Measurements from ENCODE around the gene GRAMD2B.

GRAMD2B gene

DNA sequence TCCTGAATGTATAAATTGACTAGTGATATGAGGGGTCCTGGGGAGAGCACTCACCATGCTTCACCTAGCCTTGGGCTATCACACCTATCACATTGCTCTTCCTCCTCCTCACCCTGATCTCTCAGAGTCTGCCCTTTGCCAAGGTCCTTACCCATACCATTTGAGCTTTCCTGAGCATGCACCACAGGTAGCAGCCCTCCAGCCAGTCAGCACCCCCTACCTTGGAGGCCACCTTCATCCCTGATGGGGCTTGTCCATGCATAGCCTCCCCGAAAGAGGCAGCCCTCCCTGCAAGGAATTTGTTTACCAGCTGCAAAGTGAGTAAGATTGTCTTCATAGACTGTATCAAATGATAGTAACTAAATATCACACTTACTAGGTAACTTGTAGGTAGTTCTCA, 88.8 kb downstream of the GRAMD2B start:
- TF ChIP-seq, protein P1, sequence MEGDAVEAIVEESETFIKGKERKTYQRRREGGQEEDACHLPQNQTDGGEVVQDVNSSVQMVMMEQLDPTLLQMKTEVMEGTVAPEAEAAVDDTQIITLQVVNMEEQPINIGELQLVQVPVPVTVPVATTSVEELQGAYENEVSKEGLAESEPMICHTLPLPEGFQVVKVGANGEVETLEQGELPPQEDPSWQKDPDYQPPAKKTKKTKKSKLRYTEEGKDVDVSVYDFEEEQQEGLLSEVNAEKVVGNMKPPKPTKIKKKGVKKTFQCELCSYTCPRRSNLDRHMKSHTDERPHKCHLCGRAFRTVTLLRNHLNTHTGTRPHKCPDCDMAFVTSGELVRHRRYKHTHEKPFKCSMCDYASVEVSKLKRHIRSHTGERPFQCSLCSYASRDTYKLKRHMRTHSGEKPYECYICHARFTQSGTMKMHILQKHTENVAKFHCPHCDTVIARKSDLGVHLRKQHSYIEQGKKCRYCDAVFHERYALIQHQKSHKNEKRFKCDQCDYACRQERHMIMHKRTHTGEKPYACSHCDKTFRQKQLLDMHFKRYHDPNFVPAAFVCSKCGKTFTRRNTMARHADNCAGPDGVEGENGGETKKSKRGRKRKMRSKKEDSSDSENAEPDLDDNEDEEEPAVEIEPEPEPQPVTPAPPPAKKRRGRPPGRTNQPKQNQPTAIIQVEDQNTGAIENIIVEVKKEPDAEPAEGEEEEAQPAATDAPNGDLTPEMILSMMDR (conservative IDR thresholded peaks at IDR 0.05; ENCODE audit: low read length): no peak
- no peak for DNase-seq (ENCODE audit: low read depth)
- no peak overlapping the region for H3K4me3 ChIP-seq (ENCODE audit: low read length)

DNA sequence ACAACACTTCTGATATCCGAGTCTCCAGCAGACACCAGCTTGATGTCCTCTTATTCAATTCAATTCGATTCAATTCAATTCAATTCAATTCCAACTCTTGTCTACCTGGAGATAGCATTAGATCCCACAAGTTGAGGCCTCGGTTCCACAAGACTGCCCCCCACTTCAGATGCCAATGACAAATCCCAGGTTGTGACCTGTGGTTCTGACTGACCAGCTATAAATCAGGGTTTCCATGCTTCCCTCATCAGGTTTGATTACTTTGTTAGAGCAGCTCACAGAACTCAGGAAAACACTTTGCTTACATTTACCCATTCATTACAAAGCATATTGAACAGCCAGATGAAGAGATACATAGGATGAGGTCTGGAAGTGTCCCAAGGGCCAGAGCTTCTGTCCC, 89.2 kb downstream of the GRAMD2B start:
- TF ChIP-seq, protein P1 (conservative IDR thresholded peaks at IDR 0.05; ENCODE audit: low read length): no peak

DNA sequence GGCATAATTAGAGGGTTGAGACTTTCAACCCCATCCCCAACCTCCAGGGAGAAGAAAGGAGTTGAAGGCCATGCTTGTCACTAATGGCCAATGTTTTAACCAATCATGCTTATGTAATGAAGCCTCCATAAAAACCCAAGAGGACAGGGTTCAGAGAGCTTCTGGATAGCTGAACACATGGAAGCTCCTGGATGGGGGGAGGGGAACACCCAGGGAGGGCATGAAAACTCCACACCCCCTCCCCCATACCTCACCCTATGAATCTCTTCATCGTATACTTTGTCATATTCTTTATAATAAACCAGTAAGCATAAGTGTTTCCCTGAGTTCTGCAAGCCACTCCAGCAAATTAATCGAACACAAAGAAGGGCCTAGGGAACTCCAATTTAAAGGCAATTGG, 90.1 kb downstream of the GRAMD2B start:
- no peak for DNase-seq (ENCODE audit: low read depth)
- TF ChIP-seq, protein P1 (conservative IDR thresholded peaks at IDR 0.05; ENCODE audit: low read length): no peak
- no peak overlapping the region for H3K4me3 ChIP-seq (ENCODE audit: low read length)

More for the DNA sequence above, 89.2 kb downstream of the GRAMD2B start:
- DNase-seq (ENCODE audit: low read depth): no peak
- no peak overlapping the region for H3K4me3 ChIP-seq (ENCODE audit: low read length)

DNA sequence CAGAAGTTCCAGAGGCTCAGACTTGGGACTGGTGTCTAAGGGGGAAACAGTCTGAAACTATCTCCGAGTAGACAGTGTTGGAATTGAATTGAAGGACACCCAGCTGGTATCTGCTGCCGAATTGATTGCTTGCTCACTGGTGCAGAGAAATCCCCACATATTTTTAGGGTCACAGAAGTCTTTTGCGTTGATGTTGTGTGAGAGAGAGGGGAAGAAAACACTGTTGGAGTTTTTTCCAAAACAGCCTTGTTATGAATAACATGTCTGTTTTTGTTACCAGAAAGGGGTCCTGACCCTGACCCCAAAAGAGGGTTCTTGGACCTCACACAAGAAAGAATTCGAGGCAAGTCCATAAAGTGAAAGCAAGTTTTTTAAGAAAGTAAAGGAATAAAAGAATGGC, 90.5 kb downstream of the GRAMD2B start:
- no peak for DNase-seq (ENCODE audit: low read depth)
- TF ChIP-seq, protein P1 (conservative IDR thresholded peaks at IDR 0.05; ENCODE audit: low read length): no peak
- no peak overlapping the region for H3K4me3 ChIP-seq (ENCODE audit: low read length)

DNA sequence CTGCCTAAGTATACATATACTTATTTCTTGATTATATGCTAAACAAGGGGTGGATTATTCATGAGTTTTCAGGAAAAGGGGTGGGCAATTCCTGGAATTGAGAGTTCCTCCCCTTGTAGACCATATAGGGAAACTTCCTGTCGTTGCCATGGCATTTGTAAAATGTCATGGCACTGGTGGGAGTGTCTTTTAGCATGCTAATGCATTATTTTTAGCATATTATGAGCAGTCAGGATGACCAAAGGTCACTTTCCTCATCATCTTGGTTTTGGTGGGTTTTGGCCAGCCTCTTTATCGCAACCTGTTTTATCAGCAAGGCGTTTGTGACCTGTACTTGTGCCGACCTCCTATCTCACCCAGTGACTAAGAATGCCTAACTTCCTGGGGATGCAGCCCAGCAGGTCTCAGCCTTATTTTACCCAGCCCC, 90.9 kb downstream of the GRAMD2B start:
- no peak overlapping the region for H3K4me3 ChIP-seq (ENCODE audit: low read length)
- no peak for DNase-seq (ENCODE audit: low read depth)
- TF ChIP-seq, protein P1 (conservative IDR thresholded peaks at IDR 0.05; ENCODE audit: low read length): no peak

DNA sequence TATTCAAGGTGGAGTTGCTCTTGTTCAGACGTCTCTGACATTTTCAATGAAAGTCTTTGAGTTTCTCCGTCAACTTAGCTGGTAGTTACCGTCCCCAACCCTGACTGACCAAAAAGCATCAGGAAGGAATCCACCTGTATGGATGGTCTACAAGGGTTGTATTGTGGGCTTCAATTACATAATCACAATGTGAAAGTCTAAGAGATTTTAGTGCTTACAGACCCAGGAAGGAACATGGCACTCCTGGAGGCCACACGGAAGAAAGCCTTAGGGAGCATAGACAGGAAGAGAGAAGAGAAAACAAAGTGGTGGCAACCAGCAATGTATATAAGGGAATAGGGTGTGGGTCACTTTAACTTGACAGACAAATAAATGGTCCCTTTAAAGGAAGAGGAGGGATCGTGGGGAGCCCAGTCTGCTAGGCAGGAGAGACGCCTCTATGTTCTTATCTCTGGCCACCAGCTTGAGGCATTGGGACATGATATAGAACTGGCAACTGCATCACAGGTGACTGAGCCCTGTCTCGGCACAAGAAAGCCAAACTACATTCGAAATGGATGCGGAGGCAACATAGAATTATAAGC, 91.4 kb downstream of the GRAMD2B start:
- H3K4me3 ChIP-seq (ENCODE audit: low read length): no peak overlapping the region

DNA sequence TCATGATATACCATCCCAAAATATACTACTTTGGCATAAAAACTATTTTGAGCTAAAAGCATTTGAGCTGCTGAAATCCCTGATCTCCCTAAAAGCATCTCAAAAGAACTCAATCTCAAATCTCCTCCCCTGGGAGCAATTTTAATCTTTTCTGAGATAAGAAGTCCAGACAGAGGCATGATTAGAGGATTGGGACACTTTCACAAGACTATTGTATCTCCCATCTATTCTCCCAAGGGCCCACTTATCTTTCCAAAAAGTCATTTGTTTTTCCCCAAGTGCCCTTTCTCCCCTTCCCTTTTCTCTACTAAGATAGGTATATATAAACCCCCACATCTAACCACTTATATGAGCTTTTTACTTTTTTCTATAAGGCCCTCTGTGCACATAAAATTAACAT, 92.1 kb downstream of the GRAMD2B start:
- no peak overlapping the region for H3K4me3 ChIP-seq (ENCODE audit: low read length)
- TF ChIP-seq, protein P1 (conservative IDR thresholded peaks at IDR 0.05; ENCODE audit: low read length): no peak
- DNase-seq (ENCODE audit: low read depth): no peak

More for the DNA sequence above, 91.4 kb downstream of the GRAMD2B start:
- TF ChIP-seq, protein P1 (conservative IDR thresholded peaks at IDR 0.05; ENCODE audit: low read length): no peak
- DNase-seq (ENCODE audit: low read depth): no peak
